ENCODE results near the gene RIPPLY2.

The RIPPLY2 gene

GRCh38 chr6:83905648-83906047 is 52.5 kb downstream of the RIPPLY2 start:
- DNase-seq (ENCODE audit: low read depth in 2 of 2), result no peak

Data from fibroblast of skin of left quadriceps (primary cell).